Stomach (tissue), 4 donors: ENCODE data around the gene ALG1L2.
"Not testable (repeated sequence)": the region's sequence is repeated elsewhere in the genome, so short reads cannot be mapped to it uniquely, and the experiment has no call there.

Experiments used
- CTCF ChIP-seq, 7 experiments: fragments of 450-650 bp in 4 of 7; fragments of 200-600 bp in 3 of 7; sonication (generic) in 3 of 7; IDR thresholded peaks; one replicate each; pipeline ENCODE4 v1.5.1; 2016 to 2019; ENCODE audit warnings: antibody characterized with exemption in 7 of 7, control low read depth in 2 of 7, mild to moderate bottlenecking in 1 of 7
- EP300 ChIP-seq: sonication (generic); formaldehyde crosslinking; IDR thresholded peaks from one replicate; pipeline ENCODE4 v1.6.1; 2017; ENCODE audit warnings: antibody characterized with exemption
- POLR2A ChIP-seq, 4 donors: fragments of 450-650 bp; IDR thresholded peaks; one replicate each; pipeline ENCODE4 v1.6.1; 2016; ENCODE audit warnings: antibody characterized with exemption in 4 of 4, control low read depth in 2 of 4, mild to moderate bottlenecking in 1 of 4, moderate library complexity in 1 of 4
- POLR2AphosphoS5 ChIP-seq, 3 donors: sonication (generic); formaldehyde crosslinking; IDR thresholded peaks; one replicate each; pipeline ENCODE4 v1.6.1; 2016; ENCODE audit warnings: antibody characterized with exemption in 3 of 3

- TF ChIP-seq CTCF (IDR thresholded peaks at IDR 0.05); POLR2A (IDR thresholded peaks at IDR 0.05); EP300; POLR2AphosphoS5 (IDR thresholded peaks at IDR 0.05): not testable (repeated sequence)
Measured at GRCh38 chr3:130138992-130139391, 57.4 kb downstream of the ALG1L2 start.
